OCI-LY1 (cell line): Measurements from ENCODE around the gene LIN28A.

ENCODE experiments used
- CTCF ChIP-seq: fragments of 200-600 bp; sonication (generic), shearing (Covaris generic); IDR thresholded peaks from 2 replicates; pipeline ENCODE4 v1.5.1; 2017; ENCODE audit warnings: mild to moderate bottlenecking, antibody characterized with exemption, low read length, moderate library complexity, mixed read lengths
- EZH2 ChIP-seq: fragments of 200-600 bp; sonication (generic), shearing (Covaris generic); IDR thresholded peaks from 2 replicates; pipeline ENCODE4 v1.8.0; 2017; ENCODE audit warnings: borderline replicate concordance, mixed run types, mild to moderate bottlenecking, antibody characterized with exemption, low read length, moderate library complexity, mixed read lengths

GRCh38 chr1:26362331-26362730 is 48.3 kb upstream of the LIN28A start:
- TF ChIP-seq CTCF (no peak), EZH2 (no peak)
